Measurements from ENCODE around the gene ATXN3L. TPM values are rescaled to one million over a fixed set of nuclear protein-coding genes. Genes with fewer than 3 reads are reported as not detected.

ATXN3L gene
- total RNA-seq, 2 experiments from 2014 or later = not detected

- H3K27me3 Mint-ChIP-seq = no peaks in the 10 kb centered on the region
- ATAC-seq (no peak), DNase-seq (no peak)
- ChIA-PET POLR2A (no interaction called here), CTCF (no interaction called here)
- H3K36me3 Mint-ChIP-seq (ENCODE audit: low read depth) = no peaks in the 10 kb centered on the region
- no peak overlapping the region for H3K27ac Mint-ChIP-seq
- intact Hi-C loops (cut with micrococcal nuclease) = no loop called here
- no peaks in the 10 kb centered on the region for H3K9me3 Mint-ChIP-seq
- H3K4me1 Mint-ChIP-seq (ENCODE audit: low read depth) = peaks cover 3% of the 10 kb centered on the region
- no peak overlapping the region for H3K4me3 Mint-ChIP-seq
- TF ChIP-seq CTCF (IDR thresholded peaks at IDR 0.05) = no peak
These were observed 36.3 kb downstream of the ATXN3L start for GRCh38 chrX:13283512-13283911.

- H3K27ac Mint-ChIP-seq = no peak overlapping the region
These were observed 38.6 kb downstream of the ATXN3L start for GRCh38 chrX:13281289-13281688.

GRCh38 chrX:13279279-13280018 is 40.4 kb downstream of the ATXN3L start:
- Mint-ChIP-seq H3K36me3 (ENCODE audit: low read depth) (no peaks in the 10 kb centered on the region), H3K27me3 (no peaks in the 10 kb centered on the region), H3K4me3 (no peak overlapping the region), H3K27ac (no peak overlapping the region), H3K9me3 (no peaks in the 10 kb centered on the region), H3K4me1 (ENCODE audit: low read depth) (peaks cover 3% of the 10 kb centered on the region)
- ChIA-PET CTCF (no interaction called here), POLR2A (no interaction called here)
- intact Hi-C loops (cut with micrococcal nuclease) = no loop called here
- ATAC-seq (no peak), DNase-seq (no peak)
- no peak for TF ChIP-seq CTCF (IDR thresholded peaks at IDR 0.05)

More at GRCh38 chrX:13281289-13281688, 38.6 kb downstream of the ATXN3L start:
- DNase-seq (no peak), ATAC-seq (no peak)
- H3K36me3 Mint-ChIP-seq (ENCODE audit: low read depth) = no peaks in the 10 kb centered on the region
- CTCF ChIA-PET = no interaction called here
- peaks cover 3% of the 10 kb centered on the region for H3K4me1 Mint-ChIP-seq (ENCODE audit: low read depth)
- POLR2A ChIA-PET = no interaction called here
- H3K27me3 Mint-ChIP-seq = no peaks in the 10 kb centered on the region
- no peak for TF ChIP-seq CTCF (IDR thresholded peaks at IDR 0.05)
- H3K4me3 Mint-ChIP-seq = no peak overlapping the region
- H3K9me3 Mint-ChIP-seq = no peaks in the 10 kb centered on the region
- intact Hi-C loops (cut with micrococcal nuclease) = no loop called here

GRCh38 chrX:13277539-13277938 is 42.3 kb downstream of the ATXN3L start:
- Mint-ChIP-seq H3K27ac (no peak overlapping the region), H3K36me3 (ENCODE audit: low read depth) (no peaks in the 10 kb centered on the region), H3K27me3 (no peaks in the 10 kb centered on the region), H3K4me3 (no peak overlapping the region), H3K4me1 (ENCODE audit: low read depth) (no peaks in the 10 kb centered on the region), H3K9me3 (no peaks in the 10 kb centered on the region)
- no peak for ATAC-seq
- DNase-seq = no peak
- ChIA-PET CTCF (no interaction called here), POLR2A (no interaction called here)
- intact Hi-C loops (cut with micrococcal nuclease) = no loop called here
- TF ChIP-seq CTCF (IDR thresholded peaks at IDR 0.05) = no peak

GRCh38 chrX:13276991-13277390 is 42.9 kb downstream of the ATXN3L start:
- no peaks in the 10 kb centered on the region for H3K27me3 Mint-ChIP-seq
- H3K36me3 Mint-ChIP-seq (ENCODE audit: low read depth) = no peaks in the 10 kb centered on the region
- no peaks in the 10 kb centered on the region for H3K4me1 Mint-ChIP-seq (ENCODE audit: low read depth)
- intact Hi-C loops (cut with micrococcal nuclease) = no loop called here
- H3K4me3 Mint-ChIP-seq = no peak overlapping the region
- DNase-seq (no peak), ATAC-seq (no peak)
- no peaks in the 10 kb centered on the region for H3K9me3 Mint-ChIP-seq
- ChIA-PET POLR2A (no interaction called here), CTCF (no interaction called here)
- TF ChIP-seq CTCF (IDR thresholded peaks at IDR 0.05) = no peak
- H3K27ac Mint-ChIP-seq = no peak overlapping the region

Measured in activated CD8-positive, alpha-beta T cell treated with anti-CD3 and anti-CD28 coated beads for 36 hours (primary cell).